Endothelial cell of umbilical vein (primary cell): ENCODE measurements around the gene CRACR2A. TPM values are rescaled to one million over a fixed set of nuclear protein-coding genes. Genes with fewer than 3 reads are reported as not detected.

Source experiments
- BruUV-seq: library from RNA; stranded (reverse); fragments of 400-500 nt; replicated peaks from 2 replicates; lab custom pipeline; 2021; lab: Mats Ljungman, UMichigan
- CTCF ChIA-PET: fragments of 300-600, 350-600 bp; sonication (Branson Sonifier 250); formaldehyde crosslinking; loops from one replicate; lab custom pipeline; 2021; ENCODE audit warnings: antibody characterized with exemption, inconsistent platforms; lab: Charles Lee
- POLR2A ChIA-PET: fragments of 300-600, 350-600 bp; sonication (Branson Sonifier 250); formaldehyde crosslinking; loops from one replicate; lab custom pipeline; 2021; ENCODE audit warnings: antibody characterized with exemption, inconsistent platforms; lab: Charles Lee
- DNase-seq: peaks from one replicate; pipeline ENCODE4 v3.0.0-alpha.2; 2011; ENCODE audit warnings: low read depth, low spot score
- FAIRE-seq: peaks from 2 replicates; lab custom pipeline; 2011; peaks lifted over from hg19 to GRCh38; lab: Jason Lieb, UNC
- H2AFZ ChIP-seq: 2 replicates; pipeline ENCODE4 v1.6.0; 2012; ENCODE audit warnings: low read depth, low read length, control low read depth, inconsistent platforms
- H3K27ac ChIP-seq: 2 replicates; pipeline ENCODE4 v1.5.1; 2011; ENCODE audit warnings: low read depth, mild to moderate bottlenecking, control low read depth, low read length, moderate library complexity; ENCODE audit not compliant: insufficient read depth
- H3K27me3 ChIP-seq, 2 experiments: 2 replicates each; pipeline versions ENCODE4 v1.6.0 to v1.6.1; 2011; ENCODE audit warnings: low read length in 2 of 2, mixed read lengths in 1 of 2; ENCODE audit not compliant: control insufficient read depth in 2 of 2, insufficient read depth in 2 of 2
- H3K36me3 ChIP-seq, 2 experiments: 2 replicates in 1 of 2; 3 replicates in 1 of 2; pipeline ENCODE4 v1.5.1; 2011; ENCODE audit warnings: low read length in 2 of 2, mild to moderate bottlenecking in 1 of 2, moderate library complexity in 1 of 2; ENCODE audit not compliant: control insufficient read depth in 2 of 2, insufficient read depth in 2 of 2; ENCODE audit errors: extremely low read depth in 1 of 2
- H3K4me1 ChIP-seq: 3 replicates; pipeline ENCODE4 v1.5.1; 2011; ENCODE audit warnings: mild to moderate bottlenecking, low read length; ENCODE audit not compliant: control insufficient read depth, insufficient read depth; ENCODE audit errors: extremely low read depth
- H3K4me2 ChIP-seq: 2 replicates; pipeline ENCODE4 v1.6.1; 2011; ENCODE audit warnings: low read length, control low read depth, mixed read lengths; ENCODE audit not compliant: insufficient read depth
- H3K4me3 ChIP-seq, 3 experiments: fragments of 200-600 bp in 1 of 3; sonication (generic), shearing (Covaris generic) in 1 of 3; replicated peaks in 1 of 3; 2 replicates each; pipeline ENCODE4 v1.5.1; 2011 to 2016; ENCODE audit warnings: control low read depth in 3 of 3, low read length in 3 of 3, mild to moderate bottlenecking in 2 of 3, inconsistent platforms in 1 of 3, low read depth in 1 of 3, moderate library complexity in 1 of 3; ENCODE audit not compliant: insufficient read depth in 1 of 3
- H3K79me2 ChIP-seq: 2 replicates; pipeline ENCODE4 v1.6.0; 2012; ENCODE audit warnings: low read length, inconsistent platforms; ENCODE audit not compliant: control insufficient read depth, insufficient read depth
- H3K9ac ChIP-seq: replicated peaks from 2 replicates; pipeline ENCODE3; 2011; ENCODE audit warnings: low read length, control low read depth; ENCODE audit not compliant: insufficient read depth; ENCODE audit errors: extremely low read depth
- H3K9me1 ChIP-seq: replicated peaks from 3 replicates; pipeline ENCODE4 v1.6.0; 2011; ENCODE audit warnings: mild to moderate bottlenecking, low read length; ENCODE audit not compliant: control insufficient read depth, insufficient read depth; ENCODE audit errors: extremely low read depth
- H3K9me3 ChIP-seq: replicated peaks from 2 replicates; pipeline ENCODE4 v1.5.1; 2012; ENCODE audit warnings: low read length, inconsistent platforms; ENCODE audit not compliant: control insufficient read depth, insufficient read depth
- H4K20me1 ChIP-seq: replicated peaks from 2 replicates; pipeline ENCODE3; 2011; ENCODE audit warnings: mild to moderate bottlenecking, low read length; ENCODE audit not compliant: control insufficient read depth, insufficient read depth; ENCODE audit errors: extremely low read depth
- EZH2 ChIP-seq: IDR thresholded peaks from 2 replicates; pipeline ENCODE4 v1.6.1; 2012; ENCODE audit warnings: borderline replicate concordance, low read depth, mild to moderate bottlenecking, moderate library complexity, low read length, inconsistent platforms; ENCODE audit not compliant: severe bottlenecking
- FOS ChIP-seq: IDR thresholded peaks from 2 replicates; pipeline ENCODE4 v1.6.1; 2011; ENCODE audit warnings: mild to moderate bottlenecking, low read length, moderate library complexity, borderline replicate concordance; ENCODE audit not compliant: insufficient read depth
- GATA2 ChIP-seq: IDR thresholded peaks from 2 replicates; pipeline ENCODE4 v1.7.0; 2011; ENCODE audit warnings: low read depth, mild to moderate bottlenecking, moderate library complexity, mixed read lengths, low read length; ENCODE audit not compliant: insufficient read length, insufficient read depth
- JUN ChIP-seq: IDR thresholded peaks from 2 replicates; pipeline ENCODE4 v1.6.1; 2011; ENCODE audit warnings: borderline replicate concordance, low read depth; ENCODE audit not compliant: insufficient read length, insufficient read depth
- MYC ChIP-seq: IDR thresholded peaks from one replicate; pipeline ENCODE4 v1.6.1; 2011; ENCODE audit warnings: mild to moderate bottlenecking, low read depth, low read length
- POLR2A ChIP-seq: IDR thresholded peaks from 2 replicates; pipeline ENCODE4 v1.6.1; 2012; ENCODE audit warnings: low read depth, mild to moderate bottlenecking, control low read depth, low read length
- POLR2AphosphoS5 ChIP-seq: IDR thresholded peaks from 2 replicates; pipeline ENCODE4 v1.6.1; 2012; ENCODE audit warnings: low read depth, mild to moderate bottlenecking, control low read depth, low read length, moderate library complexity; ENCODE audit not compliant: insufficient read depth
- dilution Hi-C: fragments of 300-500 bp; cut with MboI; formaldehyde crosslinking; loops from one replicate; pipeline ENCODE4 v1.15.0; 2019; ENCODE audit warnings: low sequenced_read_pairs; ENCODE audit not compliant: extremely low pct_ligation_motif_present
- intact Hi-C: fragments of 100-400 bp; cut with micrococcal nuclease; formaldehyde crosslinking; loops from one replicate; pipeline ENCODE4 v1.10.0; 2022
- polyA plus RNA-seq, 4 experiments: library from polyadenylated mRNA; depleted of rRNA in 3 of 4; stranded (reverse) in 3 of 4; unstranded in 1 of 4; fragments of >200 nt; gene quantifications; 2 replicates each; pipeline versions ENCODE4 v1.2.1 to v1.2.3, GENCODE V29; 2011 to 2012; ENCODE audit warnings: missing spikeins in 1 of 4
- total RNA-seq: library from RNA; stranded (reverse); gene quantifications from 2 replicates; pipeline ENCODE4 v1.2.3, GENCODE V29; 2021
- TF ChIP-seq, protein P1 (sequence below): IDR thresholded peaks from 2 replicates; pipeline ENCODE4 v1.6.1; 2011; ENCODE audit not compliant: insufficient read depth, insufficient read length
- TF ChIP-seq, protein P2 (sequence below), 2 donors: IDR thresholded peaks; 1 replicate in 1 of 2; 2 replicates in 1 of 2; pipeline ENCODE4 v1.5.1; 2011; ENCODE audit warnings: low read length in 2 of 2, mild to moderate bottlenecking in 2 of 2, moderate library complexity in 2 of 2, control low read depth in 1 of 2, inconsistent platforms in 1 of 2, low read depth in 1 of 2; ENCODE audit not compliant: insufficient read depth in 1 of 2; ENCODE audit errors: extremely low read depth in 1 of 2

Gene CRACR2A
- total and polyA plus RNA-seq, 2 donors (not counting 3 experiments of a cell fraction or from before 2014, with no cell fraction given): 4.4 to 15.9 TPM

- BruUV-seq: no TSS peak
- no peaks in the 10 kb centered on the region for H3K36me3 ChIP-seq
- H3K4me3 ChIP-seq: no peak overlapping the region
- intact Hi-C loops (no loop called here), dilution Hi-C loops (no loop called here)
- no peaks in the 10 kb centered on the region for H3K79me2 ChIP-seq
- H3K9me1 ChIP-seq: no peaks in the 10 kb centered on the region
- ChIA-PET POLR2A (no interaction called here), CTCF (interaction anchor here (1.4 kb wide), 1 partner anchor 377 kb away, joined by 5 read pairs; no protein-coding TSS in a partner anchor)
- TF ChIP-seq MYC (no peak), POLR2AphosphoS5 (no peak), GATA2 (no peak), JUN (no peak)
- TF ChIP-seq, protein P1, sequence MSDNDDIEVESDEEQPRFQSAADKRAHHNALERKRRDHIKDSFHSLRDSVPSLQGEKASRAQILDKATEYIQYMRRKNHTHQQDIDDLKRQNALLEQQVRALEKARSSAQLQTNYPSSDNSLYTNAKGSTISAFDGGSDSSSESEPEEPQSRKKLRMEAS: no peak
- H3K27ac ChIP-seq: no peak overlapping the region
- DNase-seq: no peak
- H4K20me1 ChIP-seq: no peaks in the 10 kb centered on the region
- no peaks in the 10 kb centered on the region for H3K27me3 ChIP-seq
- no peak overlapping the region for H2AFZ ChIP-seq
- H3K9ac ChIP-seq: no peak overlapping the region
- H3K4me1 ChIP-seq: no peaks in the 10 kb centered on the region
- H3K4me2 ChIP-seq: no peak overlapping the region
- no peaks in the 10 kb centered on the region for H3K9me3 ChIP-seq
- FAIRE-seq: no peak
Measured at GRCh38 chr12:3677609-3678008, 75.3 kb downstream of the CRACR2A start.

- Histone ChIP-seq H3K9ac (no peak overlapping the region), H3K4me3 (no peak overlapping the region), H3K9me1 (no peaks in the 10 kb centered on the region), H3K4me2 (no peak overlapping the region), H2AFZ (no peak overlapping the region), H3K79me2 (no peaks in the 10 kb centered on the region), H3K27me3 (no peaks in the 10 kb centered on the region), H3K27ac (no peak overlapping the region), H4K20me1 (no peaks in the 10 kb centered on the region), H3K9me3 (no peaks in the 10 kb centered on the region), H3K4me1 (no peaks in the 10 kb centered on the region), H3K36me3 (no peaks in the 10 kb centered on the region)
- ChIA-PET CTCF (interaction anchor here (0.7 to 1.6 kb wide), 3 partner anchors 8 to 374 kb away, joined by 4 to 7 read pairs (median 4); no protein-coding TSS in a partner anchor), POLR2A (no interaction called here)
- intact Hi-C loops (no loop called here), dilution Hi-C loops (no loop called here)
- DNase-seq: no peak
- no peak for FAIRE-seq
- TF ChIP-seq, protein P2, sequence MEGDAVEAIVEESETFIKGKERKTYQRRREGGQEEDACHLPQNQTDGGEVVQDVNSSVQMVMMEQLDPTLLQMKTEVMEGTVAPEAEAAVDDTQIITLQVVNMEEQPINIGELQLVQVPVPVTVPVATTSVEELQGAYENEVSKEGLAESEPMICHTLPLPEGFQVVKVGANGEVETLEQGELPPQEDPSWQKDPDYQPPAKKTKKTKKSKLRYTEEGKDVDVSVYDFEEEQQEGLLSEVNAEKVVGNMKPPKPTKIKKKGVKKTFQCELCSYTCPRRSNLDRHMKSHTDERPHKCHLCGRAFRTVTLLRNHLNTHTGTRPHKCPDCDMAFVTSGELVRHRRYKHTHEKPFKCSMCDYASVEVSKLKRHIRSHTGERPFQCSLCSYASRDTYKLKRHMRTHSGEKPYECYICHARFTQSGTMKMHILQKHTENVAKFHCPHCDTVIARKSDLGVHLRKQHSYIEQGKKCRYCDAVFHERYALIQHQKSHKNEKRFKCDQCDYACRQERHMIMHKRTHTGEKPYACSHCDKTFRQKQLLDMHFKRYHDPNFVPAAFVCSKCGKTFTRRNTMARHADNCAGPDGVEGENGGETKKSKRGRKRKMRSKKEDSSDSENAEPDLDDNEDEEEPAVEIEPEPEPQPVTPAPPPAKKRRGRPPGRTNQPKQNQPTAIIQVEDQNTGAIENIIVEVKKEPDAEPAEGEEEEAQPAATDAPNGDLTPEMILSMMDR (IDR thresholded peaks at IDR 0.05; ENCODE audit: extremely low read depth in 1 of 2, insufficient read depth in 1 of 2, low read depth in 1 of 2, low read length in 2 of 2): no peak
- TF ChIP-seq GATA2 (no peak), POLR2AphosphoS5 (no peak), EZH2 (no peak), MYC (no peak), POLR2A (no peak), JUN (no peak), FOS (no peak)
- TF ChIP-seq, protein P1: no peak
- no TSS peak for BruUV-seq
Measured at GRCh38 chr12:3673981-3674708, 78.8 kb downstream of the CRACR2A start.
